Fibroblast of the aortic adventitia (primary cell): ENCODE measurements around the gene KIF26B. TPM values are rescaled to one million over a fixed set of nuclear protein-coding genes. Genes with fewer than 3 reads are reported as not detected.

Experiments used
- DNase-seq: peaks from one replicate; pipeline ENCODE4 v3.0.0-alpha.2; 2010; ENCODE audit warnings: low read depth
- H3K4me3 ChIP-seq: 2 replicates; pipeline ENCODE4 v1.5.1; 2011; ENCODE audit warnings: low read depth, mild to moderate bottlenecking, control low read depth, low read length, moderate library complexity
- CTCF ChIP-seq: IDR thresholded peaks from 2 replicates; pipeline ENCODE4 v1.5.1; 2011; ENCODE audit warnings: mild to moderate bottlenecking, low read length, control low read depth, inconsistent platforms; ENCODE audit not compliant: insufficient read depth
- small RNA-seq: library from RNA; depleted of rRNA; stranded (forward); fragments of <200 nt; gene quantifications from one replicate; pipeline ENCODE3, GENCODE V24; 2012
- total RNA-seq: library from RNA; depleted of rRNA; stranded (reverse); fragments of >200 nt; gene quantifications from 2 replicates; pipeline ENCODE4 v1.2.3, GENCODE V29; 2012; ENCODE audit warnings: low replicate concordance

KIF26B gene
- total RNA-seq, 1 donor, result 4.6 TPM

- H3K4me3 ChIP-seq, result no peak overlapping the region
- no peak for DNase-seq
- TF ChIP-seq CTCF, result no peak
These were observed 599.7 kb downstream of the KIF26B start for GRCh38 chr1:245754463-245754961.

Small RNA genes lying within 50 kb of the gene (small RNA-seq; reads per million reads assigned to genes)
- not detected for gene DNAJC19P8
- gene RNU1-132P, result not detected
